HepG2 (cell line): ENCODE results near the gene CLK4. TPM values are rescaled to one million over a fixed set of nuclear protein-coding genes. Genes with fewer than 3 reads are reported as not detected.

ENCODE experiments used
- ATAC-seq: fragments of 200-7000 bp; cut with Tn5 transposase; 3 replicates; pipeline ENCODE4 v1.9.1; 2020; ENCODE audit warnings: mild to moderate bottlenecking, moderate library complexity
- BruUV-seq: library from RNA; stranded (reverse); fragments of 400-500 nt; replicated peaks from 2 replicates; lab custom pipeline; 2021; lab: Mats Ljungman, UMichigan
- CTCF ChIA-PET: fragments of 300-600 bp; formaldehyde crosslinking; extraction: SDS; loops from one replicate; lab custom pipeline; 2021; ENCODE audit warnings: low total read pairs, inconsistent platforms, low intra/inter-chr PET ratio; lab: Yijun Ruan, JAX
- POLR2A ChIA-PET: fragments of 350-600 bp; sonication (Branson Sonifier 250); formaldehyde crosslinking; loops from one replicate; lab custom pipeline; 2020; ENCODE audit warnings: antibody characterized with exemption, inconsistent platforms; lab: Yijun Ruan, JAX
- DNase-seq: peaks from one replicate; pipeline ENCODE4 v3.0.0-alpha.2; 2015; ENCODE audit warnings: low spot score
- FAIRE-seq: peaks from 3 replicates; lab custom pipeline; 2011; peaks lifted over from hg19 to GRCh38; lab: Jason Lieb, UNC
- H2AFZ ChIP-seq: one replicate; pipeline ENCODE4 v1.6.1; 2011; ENCODE audit warnings: low read length, inconsistent platforms
- H3K27ac ChIP-seq: fragments of 300-600 bp; 3 replicates; pipeline ENCODE4 v1.8.0; 2011; ENCODE audit warnings: mixed run types, mild to moderate bottlenecking, mixed read lengths, low read length, inconsistent platforms; ENCODE audit not compliant: insufficient read depth; ENCODE audit errors: extremely low read length
- H3K27me3 ChIP-seq, 2 experiments: fragments of 200-600 bp in 1 of 2; 2 replicates in 1 of 2; 3 replicates in 1 of 2; pipeline versions ENCODE4 v1.6.0 to v1.8.0; 2011; ENCODE audit warnings: low read length in 2 of 2, mild to moderate bottlenecking in 2 of 2, moderate library complexity in 2 of 2, inconsistent platforms in 1 of 2; ENCODE audit not compliant: insufficient read depth in 2 of 2, control insufficient read depth in 1 of 2
- H3K36me3 ChIP-seq, 2 experiments: fragments of 200-600 bp in 1 of 2; replicated peaks in 1 of 2; 2 replicates in 1 of 2; 3 replicates in 1 of 2; pipeline versions ENCODE4 v1.5.1 to v1.8.0; 2011; ENCODE audit warnings: low read length in 2 of 2, inconsistent platforms in 1 of 2; ENCODE audit not compliant: insufficient read depth in 2 of 2, control insufficient read depth in 1 of 2
- H3K4me1 ChIP-seq: 2 replicates; pipeline ENCODE4 v1.5.1; 2012; ENCODE audit warnings: low read length, inconsistent platforms; ENCODE audit not compliant: insufficient read depth
- H3K4me2 ChIP-seq: 2 replicates; pipeline ENCODE4 v1.6.0; 2011; ENCODE audit warnings: low read depth, low read length, inconsistent platforms
- H3K4me3 ChIP-seq, 3 experiments: fragments of 200-600 bp in 1 of 3; sonication (generic), shearing (Covaris generic) in 1 of 3; replicated peaks in 1 of 3; 2 replicates each; pipeline ENCODE4 v1.5.1; 2011 to 2016; ENCODE audit warnings: low read length in 3 of 3, inconsistent platforms in 2 of 3, low read depth in 2 of 3, mild to moderate bottlenecking in 2 of 3, control low read depth in 1 of 3, mixed read lengths in 1 of 3; ENCODE audit not compliant: insufficient read depth in 1 of 3
- H3K79me2 ChIP-seq: one replicate; pipeline ENCODE4 v1.6.1; 2011; ENCODE audit warnings: low read length, inconsistent platforms; ENCODE audit not compliant: insufficient read depth
- H3K9ac ChIP-seq: 2 replicates; pipeline ENCODE4 v1.6.0; 2011; ENCODE audit warnings: mild to moderate bottlenecking, low read depth, low read length, inconsistent platforms; ENCODE audit not compliant: insufficient read depth
- H3K9me3 ChIP-seq: 2 replicates; pipeline ENCODE4 v1.5.1; 2012; ENCODE audit warnings: mild to moderate bottlenecking, low read length
- H4K20me1 ChIP-seq: 2 replicates; pipeline ENCODE4 v1.6.0; 2011; ENCODE audit warnings: inconsistent platforms, mild to moderate bottlenecking, low read length, moderate library complexity; ENCODE audit not compliant: insufficient read depth
- ARNTL ChIP-seq: sonication (generic); formaldehyde crosslinking; IDR thresholded peaks from 2 replicates; pipeline ENCODE4 v1.4.0; 2020; ENCODE audit warnings: mild to moderate bottlenecking, missing genetic modification reagents
- ATRX ChIP-seq: sonication (generic); formaldehyde crosslinking; IDR thresholded peaks from 2 replicates; pipeline ENCODE4 v1.4.0; 2020; ENCODE audit warnings: missing genetic modification reagents, borderline replicate concordance
- KLF16 ChIP-seq, 2 experiments: sonication (generic) in 1 of 2; formaldehyde crosslinking in 1 of 2; IDR thresholded peaks; 2 replicates each; pipeline versions ENCODE4 v1.6.1 to v1.8.0; 2016 to 2023; ENCODE audit warnings: missing genetic modification reagents in 2 of 2, missing compliant biosample characterization in 1 of 2
- KLF9 ChIP-seq: IDR thresholded peaks from 2 replicates; pipeline ENCODE4 v1.6.1; 2016; ENCODE audit warnings: low read depth
- LCORL ChIP-seq, 2 experiments: fragments of 450-650 bp in 1 of 2; sonication (generic) in 1 of 2; formaldehyde crosslinking in 1 of 2; IDR thresholded peaks; 2 replicates each; pipeline versions ENCODE4 v1.5.0 to v1.6.1; 2017 to 2020; ENCODE audit warnings: antibody characterized with exemption in 1 of 2, missing genetic modification reagents in 1 of 2
- MAF1 ChIP-seq: sonication (generic); formaldehyde crosslinking; IDR thresholded peaks from 2 replicates; pipeline ENCODE4 v1.5.0; 2020; ENCODE audit warnings: missing genetic modification reagents, borderline replicate concordance
- MTF2 ChIP-seq: sonication (generic); formaldehyde crosslinking; IDR thresholded peaks from 2 replicates; pipeline ENCODE4 v1.5.0; 2020; ENCODE audit warnings: missing genetic modification reagents, borderline replicate concordance
- PBX2 ChIP-seq: IDR thresholded peaks from 2 replicates; pipeline ENCODE4 v1.6.1; 2016; ENCODE audit warnings: control low read depth
- RNF2 ChIP-seq: fragments of 450-650 bp; conservative IDR thresholded peaks from 2 replicates; pipeline ENCODE4 v1.6.1; 2016; ENCODE audit warnings: low read depth
- STAT5B ChIP-seq: sonication (generic); formaldehyde crosslinking; IDR thresholded peaks from 2 replicates; pipeline ENCODE4 v1.4.0; 2020; ENCODE audit warnings: missing genetic modification reagents
- ZBTB33 ChIP-seq: sonication (generic); formaldehyde crosslinking; IDR thresholded peaks from 2 replicates; pipeline ENCODE4 v1.4.0; 2020; ENCODE audit warnings: missing genetic modification reagents
- ZMYM4 ChIP-seq: sonication (generic); formaldehyde crosslinking; IDR thresholded peaks from 2 replicates; pipeline ENCODE4 v1.8.1; 2023; ENCODE audit warnings: mild to moderate bottlenecking, missing genetic modification reagents
- ZNF260 ChIP-seq: sonication (generic); formaldehyde crosslinking; IDR thresholded peaks from 2 replicates; pipeline ENCODE4 v1.4.0; 2020; ENCODE audit warnings: missing genetic modification reagents, low read depth, mild to moderate bottlenecking, borderline replicate concordance
- ZNF570 ChIP-seq: sonication (generic); formaldehyde crosslinking; IDR thresholded peaks from 2 replicates; pipeline ENCODE4 v1.4.0; 2020; ENCODE audit warnings: mild to moderate bottlenecking, missing genetic modification reagents, borderline replicate concordance
- ZNF792 ChIP-seq: IDR thresholded peaks from 2 replicates; pipeline ENCODE4 v1.6.1; 2016
- ZNF891 ChIP-seq: sonication (generic); formaldehyde crosslinking; IDR thresholded peaks from 2 replicates; pipeline ENCODE4 v1.5.0; 2020; ENCODE audit warnings: mild to moderate bottlenecking, missing genetic modification reagents
- ZSCAN20 ChIP-seq: sonication (generic); formaldehyde crosslinking; IDR thresholded peaks from 2 replicates; pipeline ENCODE4 v1.4.0; 2020; ENCODE audit warnings: missing genetic modification reagents, mild to moderate bottlenecking, borderline replicate concordance
- WGBS: methylation state at CpG from one replicate; pipeline ENCODE4 v1.1.6; 2017; ENCODE audit warnings: low lambda C conversion rate; 5-methylcytosine and 5-hydroxymethylcytosine counted together
- in situ Hi-C: cut with HindIII; loops from 2 replicates; pipeline ENCODE4 v1.10.0; 2017; ENCODE audit warnings: low pct_unique_long_range_greater_than_20kb; ENCODE audit not compliant: extremely low pct_ligation_motif_present
- intact Hi-C: fragments of 100-400 bp; cut with micrococcal nuclease; formaldehyde crosslinking; loops from one replicate; pipeline ENCODE4 v1.10.0; 2022; ENCODE audit not compliant: unreplicated experiment
- polyA plus RNA-seq, 8 experiments: library from polyadenylated mRNA; depleted of rRNA in 3 of 8; stranded (reverse) in 7 of 8; unstranded in 1 of 8; fragments of >200 nt; fragmentation: Illumina TruSeq in 4 of 8; extraction: Trizol in 4 of 8; gene quantifications; 2 replicates each; pipeline versions ENCODE4 v1.2.1 to v1.2.3, GENCODE V29; 2011 to 2016; ENCODE audit warnings: low read depth in 4 of 8, missing spikeins in 1 of 8, mixed read lengths in 1 of 8; ENCODE audit not compliant: insufficient read depth in 1 of 8
- total RNA-seq, 5 experiments: library from RNA; depleted of rRNA; stranded (reverse); fragments of >200 nt; fragmentation: Illumina TruSeq; extraction: Trizol; gene quantifications; 2 replicates each; pipeline ENCODE4 v1.2.3, GENCODE V29; 2016; ENCODE audit warnings: low read depth in 1 of 5

The CLK4 gene
- total and polyA plus RNA-seq, 2 of the 13 experiments (the other 11 are each of a cell fraction or from before 2014, with no cell fraction given), result 17.7 to 18.4 TPM

- no peak for DNase-seq
- Histone ChIP-seq H3K79me2 (no peaks in the 10 kb centered on the region), H3K4me1 (no peaks in the 10 kb centered on the region), H3K4me2 (no peak overlapping the region), H3K27me3 (peaks cover 3 to 34% of the 10 kb centered on the region in 2 experiments; a peak in 3 of 5 replicates), H3K9me3 (no peaks in the 10 kb centered on the region), H3K36me3 (no peaks in the 10 kb centered on the region), H4K20me1 (no peaks in the 10 kb centered on the region), H2AFZ (no peak overlapping the region), H3K4me3 (no peak overlapping the region), H3K9ac (no peak overlapping the region), H3K27ac (no peak overlapping the region)
- ChIA-PET POLR2A (no interaction called here), CTCF (no interaction called here)
- FAIRE-seq, result no peak
- no peak for TF ChIP-seq ZMYM4 (CRISPR knock-in tag)
- no peak for TF ChIP-seq LCORL (IDR thresholded peaks at IDR 0.05)
- no peak for TF ChIP-seq LCORL (CRISPR knock-in tag; IDR thresholded peaks at IDR 0.05)
- TF ChIP-seq ARNTL, result no peak
- no peak for TF ChIP-seq KLF16 (CRISPR knock-in tag; IDR thresholded peaks at IDR 0.05)
- no peak for TF ChIP-seq ZNF570 (CRISPR knock-in tag)
- TF ChIP-seq MAF1 (CRISPR knock-in tag), result no peak
- no peak for TF ChIP-seq ZNF792 (CRISPR knock-in tag)
- TF ChIP-seq RNF2, result no peak
- no peak for TF ChIP-seq MTF2 (CRISPR knock-in tag)
- no peak for TF ChIP-seq KLF9
- no peak for TF ChIP-seq ZSCAN20
- TF ChIP-seq PBX2, result no peak
- TF ChIP-seq ZBTB33 (CRISPR knock-in tag), result no peak
- TF ChIP-seq STAT5B, result no peak
- no peak for TF ChIP-seq ZNF260 (CRISPR knock-in tag)
- TF ChIP-seq ATRX (CRISPR knock-in tag), result no peak
- no peak for TF ChIP-seq ZNF891 (CRISPR knock-in tag)
- in situ Hi-C loops (no loop called here), intact Hi-C loops (no loop called here)
- WGBS, result 68% methylated on average over 19 of the region's 21 CpGs
- ATAC-seq, result no peak
- BruUV-seq, result no TSS peak
Observed at GRCh38 chr5:178661836-178662540, 35.1 kb upstream of the CLK4 start.
